HepG2 (cell line): ENCODE data around the gene EEF1A1. TPM values are rescaled to one million over a fixed set of nuclear protein-coding genes. Genes with fewer than 3 reads are reported as not detected.

Experiments
- FOSL2 ChIP-seq: sonication (generic); formaldehyde crosslinking; IDR thresholded peaks from 2 replicates; pipeline ENCODE4 v1.4.0; 2020; ENCODE audit warnings: missing genetic modification reagents
- HES4 ChIP-seq: sonication (generic); formaldehyde crosslinking; IDR thresholded peaks from 2 replicates; pipeline ENCODE4 v1.9.0; 2021; ENCODE audit warnings: mild to moderate bottlenecking, missing genetic modification reagents, borderline replicate concordance
- KLF16 ChIP-seq, 2 experiments: sonication (generic) in 1 of 2; formaldehyde crosslinking in 1 of 2; IDR thresholded peaks; 2 replicates each; pipeline versions ENCODE4 v1.6.1 to v1.8.0; 2016 to 2023; ENCODE audit warnings: missing genetic modification reagents in 2 of 2, missing compliant biosample characterization in 1 of 2
- MED8 ChIP-seq: sonication (generic); formaldehyde crosslinking; IDR thresholded peaks from 2 replicates; pipeline ENCODE4 v1.8.1; 2023; ENCODE audit warnings: mild to moderate bottlenecking, missing genetic modification reagents; ENCODE audit not compliant: insufficient replicate concordance
- PRDM4 ChIP-seq: sonication (generic); formaldehyde crosslinking; IDR thresholded peaks from 2 replicates; pipeline ENCODE4 v1.9.0; 2021; ENCODE audit warnings: missing genetic modification reagents, borderline replicate concordance
- RORA ChIP-seq: sonication (generic); formaldehyde crosslinking; IDR thresholded peaks from 2 replicates; pipeline ENCODE4 v1.5.0; 2020; ENCODE audit warnings: mild to moderate bottlenecking, missing genetic modification reagents, moderate library complexity
- SMYD3 ChIP-seq: sonication (generic); formaldehyde crosslinking; IDR thresholded peaks from 2 replicates; pipeline ENCODE4 v1.8.1; 2023; ENCODE audit warnings: mild to moderate bottlenecking, missing genetic modification reagents
- SNAPC4 ChIP-seq: sonication (generic); formaldehyde crosslinking; IDR thresholded peaks from 2 replicates; pipeline ENCODE4 v1.4.0; 2020; ENCODE audit warnings: mild to moderate bottlenecking, missing genetic modification reagents
- ZFY ChIP-seq: sonication (generic); formaldehyde crosslinking; IDR thresholded peaks from 2 replicates; pipeline ENCODE4 v1.4.0; 2020; ENCODE audit warnings: missing genetic modification reagents
- ZMAT3 ChIP-seq: sonication (generic); formaldehyde crosslinking; conservative IDR thresholded peaks from 2 replicates; pipeline ENCODE4 v1.7.0; 2021; ENCODE audit warnings: missing genetic modification reagents
- ZNF275 ChIP-seq: sonication (generic); formaldehyde crosslinking; IDR thresholded peaks from 2 replicates; pipeline ENCODE4 v1.8.0; 2022; ENCODE audit warnings: missing genetic modification reagents, mild to moderate bottlenecking, inconsistent platforms, borderline replicate concordance
- polyA plus RNA-seq, 8 experiments: library from polyadenylated mRNA; depleted of rRNA in 3 of 8; stranded (reverse) in 7 of 8; unstranded in 1 of 8; fragments of >200 nt; fragmentation: Illumina TruSeq in 4 of 8; extraction: Trizol in 4 of 8; gene quantifications; 2 replicates each; pipeline versions ENCODE4 v1.2.1 to v1.2.3, GENCODE V29; 2011 to 2016; ENCODE audit warnings: low read depth in 4 of 8, missing spikeins in 1 of 8, mixed read lengths in 1 of 8; ENCODE audit not compliant: insufficient read depth in 1 of 8
- total RNA-seq, 5 experiments: library from RNA; depleted of rRNA; stranded (reverse); fragments of >200 nt; fragmentation: Illumina TruSeq; extraction: Trizol; gene quantifications; 2 replicates each; pipeline ENCODE4 v1.2.3, GENCODE V29; 2016; ENCODE audit warnings: low read depth in 1 of 5
- TF ChIP-seq, protein P1 (sequence below): sonication (generic); formaldehyde crosslinking; IDR thresholded peaks from 2 replicates; pipeline ENCODE4 v1.5.0; 2020; ENCODE audit warnings: mild to moderate bottlenecking, missing genetic modification reagents
- TF ChIP-seq, protein P2 (sequence below): sonication (generic); formaldehyde crosslinking; IDR thresholded peaks from 2 replicates; pipeline ENCODE4 v1.5.0; 2020; ENCODE audit warnings: missing genetic modification reagents
- TF ChIP-seq, protein P3 (sequence below): sonication (generic); formaldehyde crosslinking; IDR thresholded peaks from 2 replicates; pipeline ENCODE4 v1.8.1; 2023; ENCODE audit warnings: mild to moderate bottlenecking, moderate library complexity, missing genetic modification reagents

EEF1A1 gene
- total and polyA plus RNA-seq, 2 of the 13 experiments (the other 11 are each of a cell fraction or from before 2014, with no cell fraction given) = 13,726 to 17,172 TPM

- TF ChIP-seq SNAPC4 (CRISPR knock-in tag) (no peak), ZMAT3 (CRISPR knock-in tag) (peak; percentile 63; the same call in 1 of the 2 replicates), MED8 (CRISPR knock-in tag) (peak; percentile 75), SMYD3 (peak; percentile 31; the same call in 1 of the 2 replicates), KLF16 (CRISPR knock-in tag; IDR thresholded peaks at IDR 0.05) (peak in 1 of 2 experiments; percentile 89; a peak in 2 of 4 replicates), RORA (CRISPR knock-in tag) (no peak), ZNF275 (CRISPR knock-in tag) (no peak), ZFY (CRISPR knock-in tag) (0 out of 2 replicates have a peak, but pooled peaks have one; percentile 17), FOSL2 (peak; percentile 88), PRDM4 (CRISPR knock-in tag) (no peak), HES4 (no peak; the same call in 1 of the 2 replicates)
- TF ChIP-seq, protein P1, sequence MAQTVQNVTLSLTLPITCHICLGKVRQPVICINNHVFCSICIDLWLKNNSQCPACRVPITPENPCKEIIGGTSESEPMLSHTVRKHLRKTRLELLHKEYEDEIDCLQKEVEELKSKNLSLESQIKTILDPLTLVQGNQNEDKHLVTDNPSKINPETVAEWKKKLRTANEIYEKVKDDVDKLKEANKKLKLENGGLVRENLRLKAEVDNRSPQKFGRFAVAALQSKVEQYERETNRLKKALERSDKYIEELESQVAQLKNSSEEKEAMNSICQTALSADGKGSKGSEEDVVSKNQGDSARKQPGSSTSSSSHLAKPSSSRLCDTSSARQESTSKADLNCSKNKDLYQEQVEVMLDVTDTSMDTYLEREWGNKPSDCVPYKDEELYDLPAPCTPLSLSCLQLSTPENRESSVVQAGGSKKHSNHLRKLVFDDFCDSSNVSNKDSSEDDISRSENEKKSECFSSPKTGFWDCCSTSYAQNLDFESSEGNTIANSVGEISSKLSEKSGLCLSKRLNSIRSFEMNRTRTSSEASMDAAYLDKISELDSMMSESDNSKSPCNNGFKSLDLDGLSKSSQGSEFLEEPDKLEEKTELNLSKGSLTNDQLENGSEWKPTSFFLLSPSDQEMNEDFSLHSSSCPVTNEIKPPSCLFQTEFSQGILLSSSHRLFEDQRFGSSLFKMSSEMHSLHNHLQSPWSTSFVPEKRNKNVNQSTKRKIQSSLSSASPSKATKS = no peak; the same call in 1 of the 2 replicates
- TF ChIP-seq, protein P2, sequence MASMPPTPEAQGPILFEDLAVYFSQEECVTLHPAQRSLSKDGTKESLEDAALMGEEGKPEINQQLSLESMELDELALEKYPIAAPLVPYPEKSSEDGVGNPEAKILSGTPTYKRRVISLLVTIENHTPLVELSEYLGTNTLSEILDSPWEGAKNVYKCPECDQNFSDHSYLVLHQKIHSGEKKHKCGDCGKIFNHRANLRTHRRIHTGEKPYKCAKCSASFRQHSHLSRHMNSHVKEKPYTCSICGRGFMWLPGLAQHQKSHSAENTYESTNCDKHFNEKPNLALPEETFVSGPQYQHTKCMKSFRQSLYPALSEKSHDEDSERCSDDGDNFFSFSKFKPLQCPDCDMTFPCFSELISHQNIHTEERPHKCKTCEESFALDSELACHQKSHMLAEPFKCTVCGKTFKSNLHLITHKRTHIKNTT (CRISPR knock-in tag) = no peak
- TF ChIP-seq, protein P3, sequence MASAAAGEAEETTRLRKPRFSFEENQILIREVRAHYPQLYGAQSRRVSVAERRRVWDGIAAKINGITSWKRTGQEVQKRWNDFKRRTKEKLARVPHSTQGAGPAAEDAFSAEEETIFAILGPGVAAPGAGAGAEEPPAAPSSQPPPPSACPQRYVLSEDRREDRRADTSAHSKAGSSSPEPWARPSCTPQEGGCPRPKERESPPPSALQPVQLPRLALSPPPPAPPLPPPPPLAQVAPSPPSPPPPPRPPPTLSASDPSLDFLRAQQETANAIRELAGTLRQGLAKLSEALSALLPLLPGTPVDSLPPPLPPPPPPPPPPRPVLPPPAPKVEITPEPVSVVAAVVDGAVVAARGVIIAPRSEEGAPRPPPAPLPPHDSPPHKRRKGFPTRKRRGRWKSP = no peak; the same call in 1 of the 2 replicates
Measured at GRCh38 chr6:73566954-73567591, 46.2 kb upstream of the EEF1A1 start (continued).
